ENCODE data around the gene TOPBP1. TPM values are rescaled to one million over a fixed set of nuclear protein-coding genes. Genes with fewer than 3 reads are reported as not detected.

Gene TOPBP1
- total RNA-seq, 1 experiment from 2014 or later = 51.5 TPM

GRCh38 chr3:133610031-133610430 is 51.7 kb downstream of the TOPBP1 start:
- no peaks in the 10 kb centered on the region for H4K20me1 ChIP-seq (ENCODE audit: control insufficient read depth, insufficient read depth, insufficient read length)
- H2BK20ac ChIP-seq (ENCODE audit: low read depth, low read length, poor library complexity, severe bottlenecking) = no peak overlapping the region
- Mint-ChIP-seq H3K27ac (no peak overlapping the region), H3K9me3 (no peaks in the 10 kb centered on the region), H3K4me1 (no peaks in the 10 kb centered on the region), H3K4me3 (no peak overlapping the region), H3K36me3 (ENCODE audit: insufficient read depth in 1 of 3, low read depth in 3 of 3) (peaks cover 17 to 63% (median 51%) of the 10 kb centered on the region in 3 experiments; a peak in 6 of 7 replicates), H3K27me3 (ENCODE audit: low read depth) (no peaks in the 10 kb centered on the region)
- H2BK5ac ChIP-seq (ENCODE audit: insufficient read length, low read length) = no peak overlapping the region
- no peaks in the 10 kb centered on the region for H3K79me2 ChIP-seq (ENCODE audit: insufficient read depth, low read length)
- H2AFZ ChIP-seq (ENCODE audit: low read length) = no peak overlapping the region
- no peak overlapping the region for H3T11ph ChIP-seq (ENCODE audit: low read length)
- no peaks in the 10 kb centered on the region for H3K9me3 ChIP-seq (ENCODE audit: control insufficient read depth, low read depth, low read length)
- H3K14ac ChIP-seq (ENCODE audit: insufficient read depth, low read length) = no peak overlapping the region
- no peak for TF ChIP-seq CTCF (conservative IDR thresholded peaks at IDR 0.05)
- H3K56ac ChIP-seq (ENCODE audit: insufficient read length, low read depth, low read length) = no peak overlapping the region
- no peaks in the 10 kb centered on the region for H3K23me2 ChIP-seq (ENCODE audit: insufficient read length, low read depth, low read length, poor library complexity, severe bottlenecking)
- no peak overlapping the region for H3K9ac ChIP-seq (ENCODE audit: extremely low read depth, insufficient read length, low read length)
- H3K4me2 ChIP-seq (ENCODE audit: insufficient read depth, insufficient read length, low read length) = no peak overlapping the region
- no peaks in the 10 kb centered on the region for H3K4me1 ChIP-seq (ENCODE audit: insufficient read depth, low read length)
- no peak overlapping the region for H2BK15ac ChIP-seq (ENCODE audit: low read depth, low read length)
- H3K4ac ChIP-seq (ENCODE audit: low read depth, low read length) = no peak overlapping the region
- no peak overlapping the region for H4K5ac ChIP-seq (ENCODE audit: insufficient read length, low read depth, low read length)
- H3K27ac ChIP-seq (ENCODE audit: insufficient read length, low read depth, low read length) = no peak overlapping the region
- H2BK12ac ChIP-seq (ENCODE audit: insufficient read length, low read depth, low read length) = no peak overlapping the region
- H3K23ac ChIP-seq (ENCODE audit: insufficient read length, low read depth, low read length) = no peak overlapping the region
- no peak overlapping the region for H2AK5ac ChIP-seq (ENCODE audit: insufficient read length, low read length)
- H4K8ac ChIP-seq (replicated peaks; ENCODE audit: insufficient read length, low read depth, low read length) = no peak overlapping the region
- H2BK120ac ChIP-seq (ENCODE audit: low read depth, low read length, poor library complexity, severe bottlenecking) = no peak overlapping the region
- H4K91ac ChIP-seq (ENCODE audit: insufficient read length, low read depth, low read length) = no peak overlapping the region
- no peaks in the 10 kb centered on the region for H3K79me1 ChIP-seq (ENCODE audit: insufficient read depth, low read depth, low read length, poor library complexity, severe bottlenecking)
- DNase-seq = no peak
- H3K27me3 ChIP-seq (ENCODE audit: insufficient read depth, low read length) = no peaks in the 10 kb centered on the region
- no peak overlapping the region for H3K18ac ChIP-seq (ENCODE audit: insufficient read length, low read depth, low read length)

Measured in H9 (cell line).